ENCODE measurements around the gene FAM169A. TPM values are rescaled to one million over a fixed set of nuclear protein-coding genes. Genes with fewer than 3 reads are reported as not detected.
"Not testable (repeated sequence)": the region's sequence is repeated elsewhere in the genome, so short reads cannot be mapped to it uniquely, and the experiment has no call there.

The FAM169A gene
- total RNA-seq, 1 donor from 2014 or later, result 75.4 TPM

DNA sequence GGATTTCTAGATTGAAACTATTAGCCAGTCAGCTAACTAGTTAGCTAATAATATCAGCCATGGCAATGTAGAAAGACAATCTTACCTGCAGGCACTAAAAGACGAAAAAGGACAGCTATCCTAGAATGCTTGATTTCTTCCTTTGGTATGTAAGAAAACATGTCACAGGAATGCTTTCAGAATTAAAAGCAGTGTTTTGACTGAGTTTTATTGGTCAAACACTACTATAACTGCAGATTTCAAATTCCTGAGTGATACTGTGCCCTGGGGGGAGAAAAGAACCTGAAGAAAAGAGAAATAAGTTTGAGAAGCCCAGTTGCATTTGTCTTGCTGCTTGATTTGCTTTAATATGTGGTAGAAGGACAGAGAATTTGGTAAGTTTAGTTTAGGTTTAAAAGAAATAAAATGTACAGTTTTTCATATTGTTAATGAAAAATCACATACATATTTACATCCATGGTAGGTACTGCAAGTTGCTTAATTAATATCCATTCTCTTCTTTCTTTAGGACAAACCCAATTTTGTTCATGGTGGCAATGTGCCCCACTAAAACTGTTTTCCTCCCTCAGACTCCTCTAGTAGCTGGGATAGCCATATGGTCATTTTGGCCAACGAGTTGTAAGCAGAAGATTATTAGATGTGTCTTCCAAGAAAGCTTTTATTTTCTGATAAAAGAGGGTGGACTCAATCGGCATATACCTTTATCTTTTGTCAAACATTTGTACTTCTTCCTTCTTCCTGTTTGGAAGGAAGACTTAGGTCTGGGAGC is 4.3 kb upstream of the FAM169A start:
- DNase-seq (ENCODE audit: low spot score in 2 of 2) (no peak), FAIRE-seq (no peak)

DNA sequence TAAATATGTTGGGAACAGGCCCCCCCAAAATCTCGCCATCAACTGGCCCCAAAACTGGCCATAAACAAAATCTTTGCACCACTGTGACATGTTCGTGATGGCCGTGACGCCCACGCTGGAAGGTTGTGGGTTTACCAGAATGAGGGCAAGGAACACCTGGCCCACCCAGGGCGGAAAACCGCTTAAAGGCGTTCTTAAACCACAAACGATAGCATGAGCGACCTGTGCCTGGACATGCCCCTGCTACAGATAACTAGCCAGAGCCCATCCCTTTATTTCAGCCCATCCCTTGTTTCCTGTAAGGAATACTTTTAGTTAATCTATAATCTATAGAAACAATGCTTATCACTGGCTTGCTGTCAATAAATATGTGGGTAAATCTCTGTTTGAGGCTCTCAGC is 3.2 kb upstream of the FAM169A start:
- not testable (repeated sequence) for FAIRE-seq; DNase-seq (ENCODE audit: low spot score in 2 of 2)

DNA sequence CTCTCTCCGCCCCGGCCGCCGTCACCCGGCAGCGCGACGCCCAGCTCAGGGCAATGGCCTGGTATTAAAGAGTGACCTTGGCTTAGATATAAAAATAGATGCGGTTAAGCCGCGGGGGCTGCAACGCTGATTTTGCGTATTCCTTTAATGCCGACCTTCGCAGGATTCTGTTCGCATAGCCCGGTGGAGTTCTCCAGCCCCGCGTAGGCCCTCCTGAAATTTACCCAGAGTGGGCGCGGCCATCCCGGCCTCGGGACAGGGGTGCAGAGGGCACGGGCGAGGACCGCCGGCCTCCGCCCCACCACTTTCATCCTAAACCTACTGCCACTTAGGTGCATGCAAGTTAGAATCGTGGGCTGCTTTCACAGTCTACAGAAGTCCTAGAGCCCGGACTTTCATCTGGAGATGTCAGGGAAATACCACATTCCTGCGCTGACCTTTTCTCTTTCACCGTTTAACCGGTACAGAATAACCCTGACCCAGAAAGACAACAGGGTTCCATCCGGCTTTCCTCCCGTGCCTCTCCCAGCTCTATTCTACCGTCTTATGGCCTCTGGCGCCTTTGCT is 492 bp upstream of the FAM169A start:
- FAIRE-seq, result no peak

DNA sequence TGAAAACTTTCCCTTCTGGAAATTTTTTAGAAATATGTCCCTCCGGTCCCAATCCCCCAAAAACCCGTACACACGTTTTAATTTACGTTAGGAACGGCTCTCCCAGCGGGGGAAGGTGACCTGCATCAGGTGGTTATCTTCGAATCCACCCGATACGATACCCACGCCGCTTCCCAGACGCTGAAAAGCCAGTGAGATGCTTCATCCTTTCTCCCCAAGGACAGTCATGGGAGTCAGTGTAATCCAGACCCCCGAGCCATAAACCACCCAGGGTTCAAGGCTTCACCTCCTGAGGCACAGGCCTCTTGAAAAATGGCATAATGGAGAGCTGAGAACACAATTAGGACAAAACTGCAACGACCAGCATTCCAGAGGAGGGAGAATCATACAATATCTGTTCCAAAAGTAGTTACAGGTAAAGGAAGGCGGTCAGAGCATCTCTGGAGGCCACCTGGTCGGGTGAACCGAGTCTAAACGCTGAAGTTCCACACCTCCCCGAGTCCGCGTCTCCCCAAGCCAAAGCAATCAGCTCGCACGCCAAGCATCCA is 857 bp downstream of the FAM169A start:
- no peak for FAIRE-seq

More for the DNA sequence above, 492 bp upstream of the FAM169A start:
- DNase-seq (ENCODE audit: low spot score in 2 of 2), result no peak

DNA sequence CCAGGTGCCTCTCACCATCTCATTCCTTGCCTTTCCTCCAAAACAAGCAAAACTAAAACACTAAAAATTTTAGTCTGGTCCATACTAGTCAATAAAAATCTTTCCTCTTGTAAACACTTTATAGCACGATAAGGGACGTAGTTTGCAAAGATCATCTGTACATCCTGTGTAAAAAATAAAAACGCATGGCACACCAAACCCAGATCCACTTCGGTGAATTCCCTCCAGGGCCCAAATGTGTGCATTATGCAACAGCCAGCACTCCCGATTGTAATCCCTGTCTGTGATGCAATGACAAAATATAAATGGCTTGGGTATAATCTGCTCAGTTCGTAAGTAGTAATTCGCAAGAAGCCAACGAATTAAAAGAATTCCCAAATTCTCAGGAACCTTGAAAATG is 1.4 kb downstream of the FAM169A start:
- FAIRE-seq, result no peak
- DNase-seq (ENCODE audit: low spot score in 2 of 2), result no peak

More for the DNA sequence above, 857 bp downstream of the FAM169A start:
- DNase-seq (ENCODE audit: low spot score in 2 of 2), result peak; percentile 14 to 42

DNA sequence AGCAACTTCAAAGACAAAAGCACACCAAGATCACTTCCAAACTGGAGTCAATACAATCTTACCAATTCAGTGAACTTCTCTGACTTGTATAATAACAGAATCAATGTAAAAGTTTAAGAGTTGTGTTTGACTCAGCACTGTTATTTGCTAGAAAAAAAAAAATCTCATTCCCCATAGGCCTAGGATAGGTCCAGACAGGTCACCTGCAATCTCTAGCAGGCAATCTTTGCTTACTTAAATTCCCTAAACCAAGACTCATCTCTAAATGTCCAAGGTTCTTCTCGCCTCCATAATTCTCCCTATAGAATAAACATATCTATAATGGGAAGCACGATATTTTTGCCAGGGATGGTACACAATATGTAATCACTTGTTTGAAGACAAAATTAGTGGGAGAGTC is 2.5 kb downstream of the FAM169A start:
- DNase-seq (ENCODE audit: low spot score in 2 of 2) (no peak), FAIRE-seq (no peak)

DNA sequence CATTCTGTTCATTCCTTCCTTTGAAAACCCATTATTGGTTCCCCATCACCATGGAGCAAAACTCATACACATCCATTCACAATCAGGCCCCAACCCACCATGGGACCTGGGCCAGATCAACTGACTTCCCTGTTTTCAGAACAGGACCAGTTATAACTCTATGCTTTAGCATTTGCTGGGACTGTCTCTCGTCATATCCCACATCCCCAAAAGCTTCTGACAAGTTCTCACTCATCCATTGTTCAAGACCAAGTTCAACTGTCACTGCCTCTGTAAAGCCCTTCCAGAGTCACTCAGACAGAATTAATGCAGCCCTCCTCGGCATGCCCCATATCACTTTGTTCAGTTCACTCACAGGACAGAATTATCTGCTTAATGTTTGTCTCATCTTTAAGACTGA is 4.0 kb downstream of the FAM169A start:
- DNase-seq (ENCODE audit: low spot score in 2 of 2), result no peak
- no peak for FAIRE-seq

DNA sequence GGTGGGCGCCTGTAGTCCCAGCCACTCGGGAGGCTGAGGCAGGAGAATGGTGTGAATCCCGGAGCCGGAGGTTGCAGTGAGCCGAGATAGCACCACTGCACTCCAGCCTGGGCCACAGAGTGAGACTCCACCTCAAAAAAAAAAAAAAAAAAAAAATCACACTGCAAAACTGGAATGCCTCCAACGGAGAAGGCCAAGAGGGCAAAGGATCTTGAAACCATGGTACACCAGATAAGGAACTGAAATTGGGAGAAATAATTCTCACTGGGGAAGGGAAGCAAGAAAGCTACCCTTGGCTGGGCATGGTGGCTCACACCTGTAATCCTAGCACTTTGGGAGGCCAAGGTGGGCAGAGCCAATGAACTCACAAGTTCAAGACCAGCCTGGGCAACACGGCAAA is 9.2 kb downstream of the FAM169A start:
- not testable (repeated sequence) for FAIRE-seq; DNase-seq (ENCODE audit: low spot score in 2 of 2)

DNA sequence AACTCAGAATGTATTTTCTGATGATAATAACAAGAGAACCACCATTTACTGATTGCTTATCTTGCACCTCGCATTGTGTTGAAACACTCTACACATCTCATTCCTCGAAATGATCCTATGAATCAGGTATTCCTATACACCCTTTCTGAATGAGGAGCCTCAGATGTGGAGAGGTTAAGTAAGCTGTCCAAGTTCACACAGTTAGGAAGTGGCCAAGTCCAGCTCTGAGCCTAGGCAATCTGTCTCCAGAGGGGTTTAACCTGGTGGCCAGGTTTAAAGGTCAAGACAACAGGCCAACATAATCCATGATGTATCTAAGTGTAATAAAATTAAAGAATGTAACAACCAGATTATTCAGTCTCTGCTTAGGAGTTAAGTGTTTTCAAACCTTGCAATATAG is 12.9 kb downstream of the FAM169A start:
- FAIRE-seq (no peak), DNase-seq (ENCODE audit: low spot score in 2 of 2) (no peak)

DNA sequence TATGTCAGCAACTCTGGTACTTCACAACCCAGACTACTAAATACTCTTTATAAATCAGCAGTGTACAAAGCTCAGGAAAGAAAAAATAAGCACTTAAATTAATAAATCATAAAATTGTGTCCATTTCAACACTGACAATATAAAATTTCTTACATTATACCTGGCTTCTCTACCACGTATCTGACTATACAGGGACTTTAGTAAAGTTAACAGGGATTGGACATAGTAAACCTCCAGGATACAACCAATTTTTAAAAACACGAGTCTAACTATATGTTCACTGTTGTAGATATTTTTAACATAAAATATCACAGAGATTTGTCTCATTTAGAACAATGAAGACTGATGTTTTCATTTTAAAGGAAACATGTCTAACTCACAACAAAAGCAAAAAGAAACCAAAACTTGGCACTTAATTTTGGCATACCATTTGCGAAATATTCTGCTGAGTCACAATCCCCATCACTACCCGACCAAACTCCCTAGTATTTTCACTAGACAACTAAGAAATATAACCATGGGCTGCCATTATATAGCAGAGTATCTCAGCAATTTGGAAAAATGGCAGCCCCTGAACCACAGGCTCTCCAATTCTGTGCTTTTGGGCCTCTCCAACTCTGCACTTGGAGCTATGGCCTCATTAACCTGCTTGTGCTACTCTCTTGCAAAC is 14.4 kb downstream of the FAM169A start:
- DNase-seq (ENCODE audit: low spot score in 2 of 2) (no peak), FAIRE-seq (no peak)

DNA sequence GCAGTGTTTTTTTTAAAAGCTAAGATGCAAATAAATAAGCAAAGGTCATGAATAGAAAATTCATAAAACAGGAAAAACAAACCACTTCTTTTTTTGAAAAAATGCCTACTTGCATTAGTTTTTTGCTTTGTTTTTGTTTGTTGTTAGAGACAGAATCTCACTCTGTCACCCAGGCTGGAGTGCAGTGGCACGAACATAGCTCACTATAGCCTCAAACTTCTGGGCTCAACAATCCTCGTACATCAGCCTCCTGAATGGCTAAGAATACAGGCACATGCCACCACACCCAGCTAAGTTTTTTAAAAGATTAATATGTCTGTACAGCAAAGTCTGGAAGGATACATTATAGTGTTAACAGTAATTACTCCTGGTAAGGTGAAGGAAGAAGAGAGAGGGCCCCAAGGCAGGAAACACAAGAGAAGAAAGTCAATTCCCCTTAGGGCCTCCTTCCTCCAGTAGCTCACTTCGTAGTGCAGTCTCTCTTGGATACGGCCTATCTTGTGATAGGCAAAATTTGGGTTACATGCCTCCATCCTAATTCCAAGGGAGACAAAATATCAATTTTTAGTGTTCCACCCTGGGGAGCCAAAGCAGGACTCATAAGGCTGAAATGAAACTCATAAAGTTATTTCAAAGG is 15.3 kb downstream of the FAM169A start:
- no peak for FAIRE-seq
- no peak for DNase-seq (ENCODE audit: low spot score in 2 of 2)

DNA sequence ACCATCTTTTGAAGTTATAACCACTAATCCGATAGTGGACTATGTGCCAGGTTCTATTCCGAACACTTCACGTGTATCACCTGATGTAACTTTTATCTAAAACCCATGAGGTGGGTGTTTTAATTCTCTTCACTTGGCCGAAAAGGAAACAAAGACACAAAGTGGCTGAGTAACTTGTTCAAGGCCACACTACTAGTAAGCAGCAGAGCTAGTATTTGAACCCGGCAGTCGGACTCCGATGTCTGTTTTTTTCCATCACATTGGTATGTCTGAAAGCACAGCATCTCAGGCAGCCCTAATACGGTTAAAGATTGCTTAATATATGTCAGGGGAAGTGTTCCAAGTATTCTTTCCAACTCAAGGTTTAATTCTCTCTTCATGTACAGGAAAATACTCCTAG is 16.2 kb downstream of the FAM169A start:
- no peak for DNase-seq (ENCODE audit: low spot score in 2 of 2)
- FAIRE-seq, result no peak

DNA sequence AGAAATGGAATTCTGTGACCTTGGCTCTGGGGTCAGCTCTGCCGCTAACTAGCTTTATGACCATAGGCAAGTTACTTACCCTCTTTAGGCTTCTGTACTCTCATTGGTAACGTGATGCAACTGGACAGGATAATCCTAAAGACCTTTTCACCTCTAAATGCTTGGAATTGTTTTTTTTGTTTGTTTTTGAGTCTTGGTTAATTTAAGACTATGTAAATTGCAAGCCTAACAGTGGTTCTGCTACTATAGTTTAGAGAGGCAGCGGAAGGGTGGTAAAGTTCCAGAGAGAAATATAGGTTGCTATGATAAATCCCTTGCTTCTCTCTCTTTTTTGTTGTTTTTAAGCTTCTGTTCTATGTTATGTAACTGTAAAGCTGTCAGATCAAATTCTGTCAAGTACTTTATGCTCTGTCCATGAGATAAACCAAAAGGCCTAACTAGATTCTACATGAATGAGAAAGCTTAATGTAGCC is 17.6 kb downstream of the FAM169A start:
- DNase-seq (ENCODE audit: low spot score in 2 of 2) (no peak), FAIRE-seq (no peak)

DNA sequence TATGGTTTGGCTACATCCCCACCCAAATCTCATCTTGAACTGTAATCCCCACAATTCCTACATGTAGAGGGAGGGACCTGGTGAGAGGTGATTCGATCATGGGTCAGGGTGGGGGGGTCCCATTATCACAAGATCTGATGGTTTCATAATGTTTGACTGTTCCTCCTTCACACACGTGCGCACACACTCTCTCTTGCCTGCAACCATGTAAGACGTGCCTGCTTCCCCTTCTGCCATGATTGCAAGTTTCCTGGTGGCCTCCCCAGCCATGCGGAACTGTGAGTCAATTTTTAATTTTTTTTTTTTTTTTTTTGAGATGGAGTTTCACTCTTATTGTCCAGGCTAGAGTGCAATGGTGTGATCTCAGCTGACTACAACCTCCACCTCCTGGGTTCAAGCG is 27.0 kb downstream of the FAM169A start:
- no peak for FAIRE-seq
- DNase-seq (ENCODE audit: low spot score in 2 of 2), result no peak

DNA sequence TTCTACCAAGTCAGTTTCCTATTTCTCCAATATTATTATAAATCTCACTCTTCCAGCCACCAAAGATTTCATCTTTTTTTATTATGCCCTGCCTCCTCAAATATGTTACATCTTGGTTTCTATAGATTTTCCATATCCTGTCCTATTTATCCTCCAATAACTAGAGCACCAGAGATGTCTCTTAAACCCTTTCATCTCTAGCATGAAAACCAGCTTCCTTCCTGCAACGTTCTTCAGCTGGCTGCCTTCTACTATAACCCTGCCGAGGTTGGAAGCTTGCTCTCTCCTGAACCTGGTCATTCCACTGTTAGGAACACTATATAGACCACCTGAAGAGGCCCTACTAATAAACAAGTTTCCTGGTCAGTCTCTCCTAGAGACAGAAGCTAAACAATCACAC is 27.9 kb downstream of the FAM169A start:
- FAIRE-seq (no peak), DNase-seq (ENCODE audit: low spot score in 2 of 2) (no peak)

DNA sequence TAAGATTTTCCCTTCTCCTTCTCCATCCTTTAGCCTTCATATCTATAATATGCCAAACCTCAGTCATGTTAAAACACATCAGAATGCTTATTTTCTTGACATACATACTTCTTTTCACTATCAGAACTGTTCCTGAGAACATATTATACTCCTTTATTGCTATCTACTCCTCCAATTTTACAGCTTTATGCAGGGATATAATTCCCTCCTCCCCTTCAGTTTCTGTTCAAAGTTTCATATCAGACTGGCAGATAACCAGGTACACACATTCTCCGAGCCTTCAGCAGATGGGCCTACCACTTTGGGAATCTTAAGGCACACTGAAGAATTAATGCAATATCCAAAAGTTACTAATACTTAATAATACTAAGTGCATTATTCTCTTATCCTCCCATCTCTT is 29.1 kb downstream of the FAM169A start:
- no peak for DNase-seq (ENCODE audit: low spot score in 2 of 2)
- no peak for FAIRE-seq

DNA sequence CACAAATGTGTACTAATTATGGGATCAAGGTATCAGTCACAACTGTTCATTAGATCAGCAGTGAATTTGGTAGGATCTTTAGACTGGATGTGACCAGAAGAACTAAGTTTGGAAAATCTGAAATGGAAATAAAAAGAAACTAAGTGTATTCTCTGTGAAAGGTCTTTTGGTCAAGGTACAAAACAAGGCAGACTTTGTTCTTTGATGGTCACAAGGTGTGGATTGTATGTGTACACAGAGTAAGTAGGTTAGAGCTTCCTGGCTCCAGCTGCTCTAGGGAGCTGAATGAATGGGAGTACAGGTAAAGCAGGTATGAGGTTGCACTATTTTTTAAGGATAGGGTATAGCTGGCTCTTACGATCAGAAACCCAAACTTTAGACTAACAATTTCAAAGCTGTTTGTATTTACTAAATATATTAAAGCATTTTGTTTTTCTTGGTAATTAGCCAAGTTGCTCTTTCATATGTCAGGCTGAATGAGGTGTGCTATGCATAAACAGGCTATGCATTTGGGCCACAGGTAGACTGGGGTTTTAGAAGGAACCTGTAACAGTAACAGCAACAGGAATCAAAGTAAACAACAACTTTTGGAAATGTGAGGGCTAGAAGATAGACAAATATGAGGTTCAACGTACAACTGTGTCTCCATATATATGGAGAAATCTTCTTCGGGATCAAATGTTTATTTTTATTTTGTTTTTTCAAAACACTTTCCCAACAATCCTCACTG is 32.5 kb downstream of the FAM169A start:
- FAIRE-seq, result no peak
- no peak for DNase-seq (ENCODE audit: low spot score in 2 of 2)

DNA sequence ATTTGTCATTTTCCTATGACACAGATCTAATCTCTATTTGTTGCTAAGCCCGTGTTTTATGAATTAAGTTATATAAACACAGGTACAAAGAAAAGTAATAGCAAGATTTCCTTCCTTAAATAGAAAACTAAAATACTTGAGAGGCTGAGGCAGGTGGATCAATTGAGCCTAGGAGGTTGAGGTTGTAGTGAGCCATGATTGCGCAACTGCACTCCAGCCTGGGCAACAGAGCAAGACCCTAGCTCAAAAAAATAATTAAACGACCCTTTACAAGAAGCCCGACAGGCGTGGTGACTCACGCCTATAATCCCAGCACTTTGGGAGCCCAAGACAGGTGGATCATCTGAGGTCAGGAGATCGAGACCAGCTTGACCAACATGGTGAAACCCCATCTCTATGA is 36.8 kb downstream of the FAM169A start:
- no peak for FAIRE-seq

DNA sequence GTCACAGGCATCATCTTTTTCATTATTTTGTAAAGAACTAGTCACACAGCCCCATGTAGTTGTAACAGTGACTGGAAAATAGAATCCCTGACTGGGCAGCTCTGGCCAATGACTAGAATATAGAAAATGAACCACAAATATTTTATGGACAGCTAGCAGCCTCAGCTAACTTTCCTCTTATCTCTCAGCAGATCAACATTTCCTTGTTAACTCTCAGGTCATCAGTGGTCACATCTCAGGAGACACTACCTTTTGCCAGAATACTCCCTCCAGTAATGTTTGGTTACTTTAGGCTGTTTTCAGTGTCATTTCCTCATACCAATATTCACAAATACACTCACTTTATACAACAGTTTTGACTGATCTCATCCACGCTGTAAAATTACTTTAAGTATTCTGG is 43.9 kb downstream of the FAM169A start:
- FAIRE-seq, result no peak
- DNase-seq (ENCODE audit: low spot score in 2 of 2), result no peak

More for the DNA sequence above, 36.8 kb downstream of the FAM169A start:
- DNase-seq (ENCODE audit: low spot score in 2 of 2), result no peak

DNA sequence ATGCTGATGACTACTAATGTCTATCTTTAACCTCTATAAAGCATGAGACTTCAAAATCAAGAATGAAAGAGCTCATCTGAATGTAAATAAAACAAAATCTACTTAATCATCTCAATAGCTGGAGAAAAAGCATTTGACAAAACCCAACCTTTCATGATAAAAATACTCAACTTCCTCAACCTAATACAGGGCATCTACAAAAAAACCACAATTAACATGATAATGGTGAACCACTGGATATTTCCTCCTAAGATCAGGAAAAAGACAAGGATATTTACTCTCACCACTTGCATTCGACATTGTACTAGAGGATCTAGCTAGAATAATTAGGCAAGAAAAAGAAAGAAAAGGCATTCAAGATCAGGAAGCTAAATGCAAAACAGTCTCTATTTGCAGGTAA is 49.3 kb downstream of the FAM169A start:
- FAIRE-seq, result no peak
- no peak for DNase-seq (ENCODE audit: low spot score in 2 of 2)

Data from frontal cortex (tissue), 4 donors.